GM19324 (cell line): ENCODE measurements around the gene CPNE5.

Source experiments
- ATAC-seq: cut with Tn5 transposase; IDR thresholded peaks from one replicate; pipeline ENCODE4 v1.9.1; 2021; ENCODE audit warnings: mild to moderate bottlenecking, moderate library complexity; ENCODE audit not compliant: unreplicated experiment, low FRiP score

Gene CPNE5

DNA sequence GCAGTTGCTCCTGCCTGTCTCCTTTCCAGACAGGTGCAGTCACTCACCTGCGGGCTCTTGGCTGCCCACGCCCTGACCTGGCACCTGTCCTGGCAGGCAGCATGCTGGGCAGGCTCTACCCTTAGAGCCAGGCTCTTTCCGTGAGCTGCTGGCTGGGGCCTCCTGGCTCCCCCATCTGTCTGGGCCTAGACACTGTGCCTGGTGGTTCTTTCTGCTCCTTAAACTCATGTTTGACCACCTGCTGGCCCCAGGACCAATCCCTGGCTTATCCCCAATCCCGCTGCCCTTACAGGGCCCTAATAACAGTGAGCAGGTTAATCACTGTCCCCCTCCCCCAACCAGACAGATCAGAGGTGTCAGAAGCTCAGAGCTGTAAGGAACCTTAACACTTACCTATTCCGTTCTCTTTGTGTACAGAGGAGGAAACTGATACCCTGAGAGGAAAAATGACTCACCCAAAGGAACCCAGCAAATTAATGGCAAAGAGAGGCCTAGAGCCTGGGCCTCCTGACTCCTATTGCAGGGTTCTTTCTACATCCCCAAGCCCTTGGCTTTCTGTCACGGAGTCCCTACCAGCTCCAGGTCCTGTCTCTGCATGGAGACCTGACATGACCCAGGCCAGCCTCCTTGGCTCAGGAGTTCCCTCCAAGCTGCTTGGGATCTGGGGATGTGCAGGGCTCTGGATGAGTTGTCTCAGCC is 86.9 kb downstream of the CPNE5 start:
- no peak for ATAC-seq

DNA sequence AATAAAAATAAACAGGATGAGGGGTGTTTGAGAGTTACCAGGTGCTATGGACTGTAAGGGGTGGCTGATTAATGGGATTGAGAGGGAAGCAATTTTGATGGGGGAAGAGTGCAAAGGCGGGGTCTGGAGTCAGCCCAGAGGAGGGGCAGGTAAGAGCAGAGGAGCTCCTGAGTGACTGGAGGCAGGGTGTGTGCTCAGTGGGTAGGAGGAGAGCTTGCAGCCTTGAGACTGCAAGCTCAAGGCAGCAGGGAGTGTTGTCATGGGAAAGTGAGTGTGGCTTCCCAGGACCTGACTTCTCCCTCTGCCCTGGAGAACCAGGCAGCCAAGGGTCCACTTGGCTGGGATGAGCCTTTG is 87.4 kb downstream of the CPNE5 start:
- no peak for ATAC-seq

DNA sequence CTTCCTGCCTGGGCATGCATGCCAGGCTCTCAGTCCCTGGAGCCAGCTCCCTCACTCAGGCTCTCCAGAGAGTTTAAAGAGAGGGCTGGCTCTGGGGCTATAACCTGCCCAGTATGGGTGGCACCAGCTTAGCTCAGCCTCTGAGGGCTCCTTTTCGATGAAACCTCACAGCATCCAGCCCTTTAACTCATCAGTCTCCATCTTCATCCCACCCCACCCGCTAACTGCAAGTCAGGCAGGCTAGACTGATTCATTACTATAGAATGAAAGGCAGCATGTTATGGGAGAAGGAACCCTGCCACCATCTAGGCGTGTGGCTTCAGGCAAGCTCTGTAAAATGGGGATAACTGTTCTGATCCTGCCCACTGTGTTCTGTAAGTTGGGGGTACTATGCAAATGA is 88.2 kb downstream of the CPNE5 start:
- ATAC-seq: no peak

DNA sequence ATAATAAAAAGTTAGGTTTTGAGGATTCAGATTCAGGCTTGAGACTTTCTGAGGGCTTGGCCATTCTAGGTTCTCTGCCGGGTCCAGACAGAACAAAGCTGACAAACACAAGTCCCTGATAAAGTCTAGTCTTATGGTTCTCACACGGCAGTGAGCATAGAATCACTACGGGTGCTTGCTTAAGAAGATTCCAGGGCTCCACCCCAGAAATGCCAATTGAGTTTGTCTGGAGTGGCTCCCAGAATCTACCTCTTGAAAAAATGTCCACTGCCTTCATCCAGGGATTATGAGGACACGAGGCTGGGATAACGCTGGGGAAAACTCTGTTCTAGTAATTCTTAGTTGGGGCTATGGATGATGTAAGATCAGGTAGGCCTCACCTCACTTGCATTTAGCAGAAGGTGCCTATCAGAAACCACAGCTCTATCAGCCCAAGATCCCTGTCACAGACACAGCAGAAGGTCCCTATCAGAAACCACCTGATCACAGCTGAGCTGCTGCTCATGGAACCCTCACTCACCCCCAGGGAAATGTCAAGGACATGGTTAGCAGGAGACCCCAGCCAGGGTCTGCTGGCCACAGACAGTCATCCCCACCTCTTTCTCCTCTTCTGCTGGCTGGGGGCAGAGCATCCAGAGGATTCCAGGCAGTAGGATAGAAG is 89.3 kb downstream of the CPNE5 start:
- ATAC-seq: no peak

DNA sequence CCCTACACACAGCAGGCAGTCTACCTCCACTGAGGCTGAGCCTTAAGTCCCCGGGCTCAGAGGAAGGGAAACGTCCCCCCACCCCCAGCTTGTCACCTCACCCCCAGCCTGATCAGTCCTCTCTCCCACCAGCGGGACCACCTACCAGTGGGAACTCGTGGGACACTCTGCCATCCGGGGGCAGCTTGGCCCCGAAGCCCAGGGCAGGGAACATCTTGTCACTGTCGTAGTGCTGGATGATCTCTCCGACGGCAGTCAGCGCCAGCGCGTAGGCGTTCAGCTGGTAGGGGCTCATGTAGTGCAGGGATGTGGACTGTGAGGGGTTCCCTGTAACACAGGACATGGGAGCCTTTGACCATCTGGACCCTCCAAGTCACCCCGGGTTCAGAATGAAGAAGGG is 93.0 kb downstream of the CPNE5 start:
- no peak for ATAC-seq

DNA sequence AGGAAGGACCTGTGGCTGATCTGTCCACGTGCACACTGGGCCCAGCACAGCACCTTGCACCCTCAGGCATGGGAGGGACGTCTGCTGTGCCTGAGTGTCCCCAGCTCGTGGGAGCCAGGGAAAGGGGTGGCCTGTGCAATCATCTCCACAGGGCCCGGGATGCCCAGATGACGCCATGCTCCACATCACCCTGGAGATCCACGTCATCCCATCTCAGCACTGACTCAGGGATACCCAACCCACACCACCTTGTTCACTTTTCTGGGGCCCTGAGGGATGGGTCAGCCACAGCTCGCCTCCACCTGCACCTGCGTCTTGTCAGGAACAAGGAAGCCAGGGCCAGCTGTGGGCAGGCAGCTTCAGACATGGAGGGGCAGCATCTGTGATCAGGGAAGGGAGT is 93.4 kb downstream of the CPNE5 start:
- ATAC-seq: no peak

DNA sequence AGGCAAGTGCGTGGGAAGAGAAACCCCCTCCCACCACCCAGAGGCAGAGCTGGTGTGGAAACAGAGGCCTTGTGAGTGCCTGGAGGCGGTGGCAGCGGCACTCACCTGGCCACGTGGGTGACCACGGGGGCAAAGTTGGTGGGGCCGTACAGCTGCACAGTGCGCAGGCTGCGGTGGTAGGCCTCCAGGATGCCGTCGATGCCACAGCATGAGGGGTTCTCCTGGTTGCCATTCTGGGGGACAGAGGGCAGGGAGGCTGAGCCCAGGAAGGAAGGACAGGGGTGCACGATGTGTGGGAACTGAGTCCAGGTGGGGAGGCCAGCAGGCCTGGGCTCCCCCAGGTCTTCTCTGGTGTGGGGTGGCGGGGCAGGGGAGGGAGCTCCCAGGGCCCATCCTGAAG is 94.0 kb downstream of the CPNE5 start:
- ATAC-seq: no peak

DNA sequence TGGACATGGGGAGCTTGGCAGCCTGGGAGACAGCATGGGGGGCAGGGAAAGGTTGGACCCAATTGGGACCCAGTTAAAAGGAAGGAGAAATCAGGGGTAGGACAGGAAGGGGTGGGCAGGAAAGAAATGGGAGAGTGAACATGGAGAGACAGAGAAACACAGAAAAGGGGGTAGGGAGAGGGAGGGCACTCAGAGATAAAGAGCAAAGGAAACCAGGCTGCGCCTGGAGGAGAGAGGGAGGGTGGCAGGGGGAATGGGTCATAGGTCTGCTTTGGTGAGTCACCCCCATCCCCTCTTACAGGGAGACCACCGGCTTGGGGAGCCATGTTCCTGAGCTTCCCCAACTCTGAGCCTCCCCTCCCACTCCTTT is 95.0 kb downstream of the CPNE5 start:
- ATAC-seq: no peak

DNA sequence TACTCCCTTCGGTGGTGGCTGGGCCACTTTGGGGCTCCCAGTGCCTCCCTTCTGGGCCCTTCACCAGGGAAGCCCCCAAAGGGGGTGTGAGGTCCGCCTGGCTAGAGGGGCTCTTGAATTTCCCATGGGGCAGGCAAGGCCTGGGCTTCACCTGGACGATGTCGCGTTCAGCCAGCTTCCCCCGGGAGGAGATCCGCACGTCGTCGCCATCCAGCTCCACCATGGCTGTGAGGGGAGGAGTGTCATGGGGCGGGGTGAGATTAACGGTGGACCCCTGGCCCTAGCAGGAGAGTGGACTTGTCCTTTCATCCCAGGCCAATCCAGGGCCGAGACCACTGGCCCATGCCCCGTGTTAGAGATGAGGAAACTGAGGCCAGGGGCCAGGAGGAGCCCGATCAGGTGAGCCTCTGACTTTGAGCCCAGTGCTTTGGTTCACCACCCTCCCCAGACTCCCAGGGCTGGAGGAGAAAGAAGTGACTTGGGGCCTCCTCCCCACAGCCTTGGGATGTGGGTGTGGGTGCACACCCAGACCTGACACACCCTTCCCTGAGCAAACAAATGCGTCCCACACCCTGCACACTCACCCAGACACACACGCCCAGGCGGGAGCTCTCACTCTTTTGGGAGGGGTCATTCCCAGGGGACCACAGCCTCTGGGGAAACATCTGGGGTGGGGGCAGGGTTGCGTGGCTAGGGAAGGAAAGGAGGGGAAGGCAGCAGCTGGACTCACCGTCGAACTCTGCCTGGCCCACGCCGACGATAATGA is 95.5 kb downstream of the CPNE5 start:
- ATAC-seq: no peak

DNA sequence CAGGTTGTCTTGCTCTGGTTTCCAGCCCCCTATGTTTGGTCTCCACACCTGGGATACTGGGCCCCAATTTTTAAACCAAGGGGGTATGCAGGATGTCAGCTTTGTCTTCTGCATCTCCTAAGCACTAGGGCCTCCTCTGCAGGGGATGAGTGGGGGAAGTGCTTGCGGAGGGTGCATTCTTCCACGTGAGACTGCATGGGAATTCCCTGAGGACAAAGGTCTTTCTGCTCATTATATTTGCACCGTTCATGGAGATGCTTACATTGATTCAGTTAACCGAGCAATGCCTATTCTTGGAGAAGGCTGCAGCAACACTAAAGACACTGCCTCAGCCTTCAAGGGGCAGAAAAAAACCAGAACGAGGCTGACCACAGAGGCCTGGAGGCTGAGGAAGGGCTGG is 96.2 kb downstream of the CPNE5 start:
- ATAC-seq: no peak

DNA sequence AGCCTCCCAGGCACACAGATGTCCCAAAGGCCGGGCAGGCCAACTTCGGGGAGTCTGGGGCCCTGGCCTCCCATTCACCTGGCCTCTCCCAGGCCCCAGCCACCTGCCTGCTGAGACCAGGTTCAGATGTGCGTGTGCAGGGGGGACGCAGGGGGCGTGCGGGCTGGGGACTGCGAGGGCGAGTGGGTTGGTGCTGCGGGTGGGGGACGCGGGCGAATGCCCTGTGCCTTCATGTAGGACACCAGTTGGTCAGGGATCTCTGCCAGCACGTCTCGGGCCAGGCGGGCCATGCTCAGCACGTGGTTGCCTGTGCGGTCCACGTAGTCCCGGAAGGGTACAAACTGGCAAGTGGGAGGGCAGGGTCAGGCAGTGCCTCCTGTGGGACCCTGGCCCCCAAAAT is 97.1 kb downstream of the CPNE5 start:
- ATAC-seq: no peak

DNA sequence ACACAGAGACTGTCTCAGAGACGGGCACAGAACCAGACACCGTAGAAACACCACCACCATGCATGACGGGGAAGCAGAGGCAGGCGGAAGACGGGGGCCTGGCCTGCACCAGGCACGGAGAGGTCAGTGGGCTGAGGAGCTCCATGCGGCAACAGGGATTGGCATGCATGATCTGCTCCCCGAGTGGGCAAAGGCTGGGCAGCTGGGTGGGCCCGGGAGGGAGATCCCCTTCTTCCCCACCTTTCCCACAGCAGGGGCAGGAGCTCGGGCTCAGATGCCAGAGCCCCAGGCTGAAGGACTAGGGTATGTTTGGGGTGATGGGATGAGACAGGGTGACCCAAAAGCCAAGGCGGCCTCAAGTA is 98.4 kb downstream of the CPNE5 start:
- ATAC-seq: no peak

DNA sequence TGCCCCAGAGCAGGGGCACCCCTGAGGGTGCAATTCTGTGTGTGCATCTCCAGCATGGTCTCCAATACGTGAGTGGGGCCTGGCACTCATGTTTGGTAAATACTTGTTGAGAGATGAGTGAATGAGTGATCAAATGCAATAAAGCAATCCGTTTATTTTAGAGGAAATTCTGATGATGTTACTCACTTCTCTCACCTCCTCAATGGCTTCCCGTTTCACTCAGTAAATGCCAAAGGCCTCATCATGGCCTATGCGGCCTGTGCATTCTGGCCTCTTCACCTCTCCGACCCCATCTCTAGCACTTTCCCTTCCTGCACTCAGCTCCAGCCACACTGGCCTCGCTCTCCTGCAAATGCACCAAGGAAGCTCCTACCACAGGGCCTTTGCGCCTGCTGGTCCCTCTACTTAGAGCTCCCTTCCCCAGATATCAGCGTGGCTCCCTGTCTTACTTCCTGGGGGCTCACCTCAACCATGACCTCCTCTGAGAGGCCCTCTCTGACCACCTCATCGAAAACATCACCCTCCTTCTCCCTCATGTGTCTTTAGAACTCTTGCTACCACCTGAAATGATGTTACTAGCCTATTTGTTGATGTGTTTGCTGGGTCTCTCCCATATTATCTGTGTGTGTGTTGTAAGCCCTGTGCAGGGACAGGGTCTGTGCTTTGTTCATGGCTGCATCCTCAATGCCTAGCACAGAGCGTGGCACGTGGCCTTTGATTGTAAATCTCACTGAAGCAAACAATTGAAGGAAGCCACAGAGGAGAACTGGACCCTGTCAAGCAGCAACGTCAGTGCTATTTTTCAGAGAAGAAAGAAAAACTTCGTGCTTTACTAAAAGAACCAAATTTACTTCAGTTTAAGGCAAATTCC is 99.1 kb downstream of the CPNE5 start:
- no peak for ATAC-seq

DNA sequence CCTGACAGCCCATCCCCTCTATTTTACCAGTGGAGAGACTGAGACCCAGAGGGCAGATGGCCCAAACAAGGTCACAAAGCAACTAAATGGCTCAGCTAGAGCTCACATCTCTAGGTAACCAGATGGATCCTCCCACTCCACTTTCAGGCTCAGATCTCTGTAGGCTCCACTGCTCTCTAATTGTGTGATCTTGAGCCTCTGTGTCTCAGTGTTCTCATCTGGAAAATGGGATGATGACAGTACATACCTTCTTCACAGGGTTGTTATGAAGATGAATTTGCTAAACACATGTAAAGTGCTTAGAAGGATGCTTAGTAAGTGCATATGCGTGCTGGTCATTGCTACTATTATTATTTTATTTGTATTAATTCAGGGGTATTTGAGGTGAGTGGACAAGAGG is 101.1 kb downstream of the CPNE5 start:
- no peak for ATAC-seq

DNA sequence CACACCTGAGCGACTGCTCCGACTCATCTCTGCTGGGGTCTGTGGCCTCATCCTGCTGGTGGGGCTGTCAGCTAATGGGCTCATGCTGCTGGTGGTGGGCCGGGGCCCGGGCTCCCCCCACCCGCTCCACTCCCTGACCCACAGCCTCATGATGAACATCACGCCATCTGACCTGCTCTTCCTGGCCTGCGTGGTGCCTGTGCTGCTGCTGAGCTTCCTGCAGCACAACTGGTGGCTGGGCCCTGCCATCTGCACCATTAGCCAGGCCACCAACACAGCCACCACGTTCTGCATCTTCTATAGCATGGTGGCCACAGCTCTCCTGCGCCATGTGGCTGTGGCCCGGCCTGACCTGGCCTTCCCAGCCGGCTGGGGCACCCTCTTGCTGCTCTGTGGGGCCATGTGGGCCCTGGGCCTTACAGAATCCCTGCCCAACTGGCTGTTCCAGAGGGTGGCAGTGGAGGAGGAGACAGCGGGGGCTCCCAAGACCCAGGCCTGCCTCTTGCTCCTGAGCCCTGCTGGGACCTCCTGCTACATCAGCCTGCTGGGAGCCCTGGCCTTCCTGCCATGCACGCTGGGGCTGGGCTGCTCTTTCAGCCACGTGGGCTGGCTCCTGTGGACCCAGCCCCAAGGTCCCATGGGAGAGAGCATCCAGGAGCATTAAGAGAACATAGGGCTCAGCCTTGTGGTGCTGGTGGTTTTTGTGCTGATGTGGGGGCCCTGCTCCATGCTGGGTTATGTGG is 102.0 kb downstream of the CPNE5 start:
- no peak for ATAC-seq

DNA sequence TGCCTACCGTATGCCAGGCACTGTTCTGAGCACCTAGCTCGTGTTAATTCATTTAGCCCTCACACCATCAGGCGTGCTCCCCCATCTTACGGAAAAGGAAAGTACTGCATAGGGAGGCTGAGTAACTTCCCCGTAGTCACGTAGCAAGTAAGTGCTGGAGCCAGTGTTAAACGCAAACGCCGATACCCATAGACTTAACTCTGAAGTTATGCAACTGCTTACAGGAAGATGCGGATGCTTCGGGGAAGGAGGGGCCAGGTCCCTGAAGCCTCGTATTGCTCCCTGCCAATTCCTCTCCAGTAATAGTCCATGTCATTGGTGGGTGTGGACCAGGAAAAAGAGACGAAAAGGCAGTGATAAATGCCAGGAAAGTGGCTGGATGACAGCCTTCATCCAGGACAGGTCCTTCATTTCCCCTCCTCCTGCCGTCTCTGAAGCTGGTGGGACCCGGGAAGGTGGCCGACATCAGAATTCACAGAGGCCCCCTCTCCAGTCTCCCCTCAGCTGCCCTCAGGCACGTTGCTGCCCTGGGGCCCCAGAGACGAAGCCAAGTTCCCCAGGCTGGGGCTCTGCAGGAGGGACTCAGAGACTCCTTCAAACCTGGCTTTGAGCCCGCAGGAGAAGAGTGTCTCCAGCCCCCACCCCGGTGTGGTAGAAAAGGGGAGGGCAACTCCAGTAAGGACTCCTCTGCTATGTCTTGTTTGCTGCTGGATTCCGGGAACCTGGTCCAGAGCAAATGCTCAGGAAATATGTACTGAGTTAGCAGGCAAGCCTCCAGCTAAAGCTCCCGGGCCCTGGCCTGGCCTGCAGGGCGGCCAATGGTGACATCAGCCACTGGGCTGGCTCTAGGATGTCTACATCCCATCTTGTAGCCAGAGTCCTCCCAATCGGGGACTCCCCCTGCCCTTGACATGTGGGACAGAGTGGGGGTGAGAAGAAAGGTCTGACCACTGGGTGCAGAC is 103.9 kb downstream of the CPNE5 start:
- no peak for ATAC-seq

DNA sequence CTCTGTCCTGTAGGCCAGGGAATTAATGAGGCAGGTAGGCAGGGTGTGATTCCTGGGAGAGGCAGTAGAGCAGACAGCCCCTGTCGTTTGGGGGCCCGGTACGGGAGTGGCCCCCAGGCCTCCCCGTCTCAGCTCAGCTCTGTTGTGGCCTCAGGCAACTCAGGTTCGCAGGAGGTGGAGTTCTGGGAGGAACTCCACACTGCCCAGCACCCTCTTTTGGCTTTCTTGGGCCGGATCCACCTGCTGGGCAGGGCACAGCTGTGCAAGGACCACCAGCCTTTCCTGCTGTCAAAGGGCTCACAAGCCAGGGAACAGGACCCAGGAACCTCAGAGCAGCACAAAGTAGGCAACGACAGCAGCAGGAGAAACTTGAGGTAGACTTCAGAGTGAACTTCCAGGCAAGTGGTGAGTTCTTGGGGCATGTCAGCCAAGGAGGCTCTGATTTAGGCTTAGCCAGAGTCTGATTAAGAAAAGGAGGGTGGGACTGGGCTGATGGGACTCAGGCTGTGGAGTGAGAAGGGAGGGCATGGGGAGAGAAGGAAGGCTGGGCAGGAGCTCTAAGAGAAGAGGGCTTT is 104.7 kb downstream of the CPNE5 start:
- no peak for ATAC-seq

DNA sequence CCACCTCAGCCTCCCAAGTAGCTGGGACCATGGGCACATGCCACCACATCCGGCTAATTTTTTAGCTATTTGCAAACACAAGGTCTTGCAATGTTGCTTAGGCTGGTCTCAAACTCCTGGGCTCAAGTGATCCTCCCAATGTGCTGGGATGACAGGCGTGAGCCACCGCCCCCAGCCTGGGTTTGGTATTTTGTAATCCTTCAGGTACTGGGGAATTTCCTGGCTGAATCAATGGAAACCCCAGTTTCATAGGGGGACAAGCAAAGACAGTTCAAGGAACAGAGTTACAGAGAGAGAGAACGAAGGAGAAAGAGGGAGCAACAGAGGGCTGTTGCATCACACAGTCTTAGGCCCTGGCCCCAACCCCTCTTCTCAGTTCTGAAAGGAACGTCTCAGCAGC is 105.9 kb downstream of the CPNE5 start:
- no peak for ATAC-seq
